HEK293 (cell line): ENCODE results near the gene GNB2.
A peak's percentile ranks its signal among the peaks of the same experiment; 100 is the strongest.
"Not testable (repeated sequence)": the region's sequence is repeated elsewhere in the genome, so short reads cannot be mapped to it uniquely, and the experiment has no call there.

ENCODE experiments used
- CTCF ChIA-PET: fragments of 350-600 bp; formaldehyde crosslinking; extraction: SDS; loops from one replicate; lab custom pipeline; 2021; ENCODE audit warnings: antibody characterized with exemption; lab: Yijun Ruan, JAX
- POLR2A ChIA-PET: fragments of 300-600 bp; formaldehyde crosslinking; extraction: SDS; loops from one replicate; lab custom pipeline; 2020; ENCODE audit warnings: antibody characterized with exemption, inconsistent platforms; lab: Yijun Ruan, JAX
- H3K27ac ChIP-seq: fragments of 200-500 bp; sonication (Bioruptor generic); 2 replicates; pipeline ENCODE4 v1.5.1; 2014; ENCODE audit warnings: low read depth, low read length, control low read depth, inconsistent platforms; ENCODE audit errors: extremely low read depth
- H3K36me3 ChIP-seq, 2 experiments: fragments of 200-500 bp in 1 of 2; sonication (Bioruptor generic) in 1 of 2; 1 replicate in 1 of 2; 2 replicates in 1 of 2; pipeline ENCODE4 v1.5.1; 2014 to 2017; ENCODE audit warnings: inconsistent platforms in 2 of 2, low read length in 2 of 2; ENCODE audit not compliant: control insufficient read depth in 2 of 2, insufficient read depth in 1 of 2
- H3K4me1 ChIP-seq: fragments of 200-500 bp; sonication (Bioruptor generic); 2 replicates; pipeline ENCODE4 v1.5.1; 2014; ENCODE audit warnings: mild to moderate bottlenecking, low read length, inconsistent platforms; ENCODE audit not compliant: control insufficient read depth, insufficient read depth
- H3K4me3 ChIP-seq: 2 replicates; pipeline ENCODE4 v1.5.1; 2011; ENCODE audit warnings: low read depth, mild to moderate bottlenecking, control low read depth, low read length, moderate library complexity
- H3K9me3 ChIP-seq: fragments of 200-500 bp; sonication (Bioruptor generic); 2 replicates; pipeline ENCODE4 v1.5.1; 2014; ENCODE audit warnings: low read depth, low read length, inconsistent platforms; ENCODE audit not compliant: control insufficient read depth, insufficient read depth
- SETDB1 ChIP-seq: IDR thresholded peaks from one replicate; pipeline ENCODE4 v1.6.1; 2017; ENCODE audit warnings: mild to moderate bottlenecking, low read length, moderate library complexity, mixed read lengths; ENCODE audit not compliant: insufficient read length
- TCF7L2 ChIP-seq: IDR thresholded peaks from 2 replicates; pipeline ENCODE4 v1.6.1; 2011; ENCODE audit warnings: low read depth, mild to moderate bottlenecking, inconsistent platforms, low read length, moderate library complexity, borderline replicate concordance
- YY2 ChIP-seq: fragments of 450-650 bp; formaldehyde crosslinking; IDR thresholded peaks from 2 replicates; pipeline ENCODE4 v1.5.1; 2016; ENCODE audit warnings: missing biosample characterization, missing genetic modification characterization
- ZBTB48 ChIP-seq: fragments of 450-650 bp; formaldehyde crosslinking; IDR thresholded peaks from 2 replicates; pipeline ENCODE4 v1.5.1; 2016; ENCODE audit warnings: missing biosample characterization, missing genetic modification characterization
- ZFP41 ChIP-seq: fragments of 450-650 bp; formaldehyde crosslinking; IDR thresholded peaks from 2 replicates; pipeline ENCODE4 v1.5.1; 2016; ENCODE audit warnings: missing biosample characterization, missing genetic modification characterization, borderline replicate concordance
- ZNF140 ChIP-seq: fragments of 450-650 bp; formaldehyde crosslinking; IDR thresholded peaks from 2 replicates; pipeline ENCODE4 v1.5.1; 2016; ENCODE audit warnings: missing biosample characterization, missing genetic modification characterization
- ZNF146 ChIP-seq: fragments of 450-650 bp; formaldehyde crosslinking; IDR thresholded peaks from 2 replicates; pipeline ENCODE4 v1.5.1; 2016; ENCODE audit warnings: missing biosample characterization, missing genetic modification characterization
- ZNF175 ChIP-seq: fragments of 450-650 bp; formaldehyde crosslinking; IDR thresholded peaks from 2 replicates; pipeline ENCODE4 v1.5.1; 2016; ENCODE audit warnings: missing biosample characterization, missing genetic modification characterization
- ZNF433 ChIP-seq: fragments of 450-650 bp; formaldehyde crosslinking; IDR thresholded peaks from 2 replicates; pipeline ENCODE4 v1.5.1; 2016; ENCODE audit warnings: missing biosample characterization, missing genetic modification characterization, low read depth
- ZNF48 ChIP-seq: fragments of 450-650 bp; formaldehyde crosslinking; IDR thresholded peaks from 2 replicates; pipeline ENCODE4 v1.5.1; 2016; ENCODE audit warnings: missing biosample characterization, missing genetic modification characterization
- ZNF596 ChIP-seq: fragments of 450-650 bp; IDR thresholded peaks from 2 replicates; pipeline ENCODE4 v1.5.0; 2018; ENCODE audit warnings: missing biosample characterization, mild to moderate bottlenecking, missing genetic modification characterization, moderate library complexity
- ZNF747 ChIP-seq: fragments of 450-650 bp; formaldehyde crosslinking; IDR thresholded peaks from 2 replicates; pipeline ENCODE4 v1.5.1; 2016; ENCODE audit warnings: missing biosample characterization, missing genetic modification characterization
- TF ChIP-seq, protein P1 (sequence below): fragments of 450-650 bp; formaldehyde crosslinking; IDR thresholded peaks from 2 replicates; pipeline ENCODE4 v1.5.1; 2016; ENCODE audit warnings: missing biosample characterization, missing genetic modification characterization
- TF ChIP-seq, protein P2 (sequence below): fragments of 450-650 bp; formaldehyde crosslinking; IDR thresholded peaks from 2 replicates; pipeline ENCODE4 v1.5.1; 2017; ENCODE audit warnings: missing biosample characterization, mild to moderate bottlenecking, missing genetic modification characterization, moderate library complexity

The GNB2 gene

GRCh38 chr7:100665168-100665726 lies 8.3 kb upstream of the GNB2 start (continued):
- TF ChIP-seq, protein P1, sequence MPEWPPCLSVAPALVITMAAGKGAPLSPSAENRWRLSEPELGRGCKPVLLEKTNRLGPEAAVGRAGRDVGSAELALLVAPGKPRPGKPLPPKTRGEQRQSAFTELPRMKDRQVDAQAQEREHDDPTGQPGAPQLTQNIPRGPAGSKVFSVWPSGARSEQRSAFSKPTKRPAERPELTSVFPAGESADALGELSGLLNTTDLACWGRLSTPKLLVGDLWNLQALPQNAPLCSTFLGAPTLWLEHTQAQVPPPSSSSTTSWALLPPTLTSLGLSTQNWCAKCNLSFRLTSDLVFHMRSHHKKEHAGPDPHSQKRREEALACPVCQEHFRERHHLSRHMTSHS (tag by site-specific recombination): no peak
- TF ChIP-seq ZNF175: no peak
- no peak for TF ChIP-seq ZNF747
- TF ChIP-seq ZNF140: no peak
- TF ChIP-seq TCF7L2: no peak
- TF ChIP-seq ZNF48 (tag by site-specific recombination): no peak
- TF ChIP-seq, protein P2, sequence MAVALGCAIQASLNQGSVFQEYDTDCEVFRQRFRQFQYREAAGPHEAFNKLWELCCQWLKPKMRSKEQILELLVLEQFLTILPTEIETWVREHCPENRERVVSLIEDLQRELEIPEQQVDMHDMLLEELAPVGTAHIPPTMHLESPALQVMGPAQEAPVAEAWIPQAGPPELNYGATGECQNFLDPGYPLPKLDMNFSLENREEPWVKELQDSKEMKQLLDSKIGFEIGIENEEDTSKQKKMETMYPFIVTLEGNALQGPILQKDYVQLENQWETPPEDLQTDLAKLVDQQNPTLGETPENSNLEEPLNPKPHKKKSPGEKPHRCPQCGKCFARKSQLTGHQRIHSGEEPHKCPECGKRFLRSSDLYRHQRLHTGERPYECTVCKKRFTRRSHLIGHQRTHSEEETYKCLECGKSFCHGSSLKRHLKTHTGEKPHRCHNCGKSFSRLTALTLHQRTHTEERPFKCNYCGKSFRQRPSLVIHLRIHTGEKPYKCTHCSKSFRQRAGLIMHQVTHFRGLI (tag by site-specific recombination): no peak
- no peak for TF ChIP-seq ZNF433 (tag by site-specific recombination)
- no peak for TF ChIP-seq ZFP41 (tag by site-specific recombination)

- Histone ChIP-seq H3K9me3 (no peaks in the 10 kb centered on the region), H3K4me1 (no peaks in the 10 kb centered on the region)
- no peak for TF ChIP-seq YY2 (tag by site-specific recombination)
- TF ChIP-seq, all 188 proteins: peak for 0
- ChIA-PET POLR2A (no interaction called here), CTCF (interaction anchor here (0.6 to 2.0 kb wide), 2 partner anchors 34 to 58 kb away, joined by 5 to 9 read pairs; no protein-coding TSS in a partner anchor)
- no peak overlapping the region for H3K27ac ChIP-seq
- H3K36me3 ChIP-seq: no peaks in the 10 kb centered on the region; a peak in 1 of 3 replicates
- H3K4me3 ChIP-seq: no peak overlapping the region
Observed at GRCh38 chr7:100667331-100668068, 6.0 kb upstream of the GNB2 start.

DNA sequence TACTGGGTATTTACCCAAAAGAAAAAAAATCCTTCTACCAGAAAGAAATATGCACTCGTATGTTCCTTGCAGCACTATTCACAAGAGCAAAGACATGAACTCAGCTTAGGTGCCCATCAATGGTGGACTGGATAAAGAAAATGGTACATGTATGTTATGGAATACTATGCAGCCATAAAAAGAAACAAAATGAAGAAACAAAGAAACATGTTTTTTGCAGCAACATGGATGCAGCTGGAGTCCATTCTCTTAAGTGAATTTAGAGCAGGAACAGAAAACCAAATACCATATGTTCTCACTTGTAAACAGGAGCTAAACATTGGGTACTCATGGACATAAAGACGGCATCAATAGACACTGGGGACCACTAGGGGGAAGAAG lies 5.5 kb upstream of the GNB2 start:
- TF ChIP-seq SETDB1 (no peak), ZBTB48 (tag by site-specific recombination) (no peak), ZNF596 (no peak), ZNF146 (tag by site-specific recombination) (peak; percentile 67)
- Histone ChIP-seq H3K27ac (no peak overlapping the region), H3K36me3 (no peaks in the 10 kb centered on the region; a peak in 1 of 3 replicates), H3K4me3 (no peak overlapping the region), H3K9me3 (no peaks in the 10 kb centered on the region), H3K4me1 (no peaks in the 10 kb centered on the region)
- ChIA-PET CTCF (interaction anchor here (0.6 to 2.0 kb wide), 2 partner anchors 33 to 57 kb away, joined by 5 to 9 read pairs; no protein-coding TSS in a partner anchor), POLR2A (no interaction called here)

- H3K9me3 ChIP-seq, H3K27ac ChIP-seq, H3K4me3 ChIP-seq, POLR2A ChIA-PET, H3K4me1 ChIP-seq, H3K36me3 ChIP-seq, CTCF ChIA-PET: not testable (repeated sequence)
Observed at GRCh38 chr7:100669106-100669505, 4.4 kb upstream of the GNB2 start.
